Panc1 (cell line): Measurements from ENCODE around the gene TMEM120B. TPM values are rescaled to one million over a fixed set of nuclear protein-coding genes. Genes with fewer than 3 reads are reported as not detected.

Source experiments
- ATAC-seq: fragments of 200-7000 bp; cut with Tn5 transposase; 2 replicates; pipeline ENCODE4 v1.9.1; 2020; ENCODE audit warnings: mild to moderate bottlenecking, moderate library complexity
- BruUV-seq: library from RNA; stranded (reverse); fragments of 400-500 nt; replicated peaks from 2 replicates; lab custom pipeline; 2021; lab: Mats Ljungman, UMichigan
- CTCF ChIA-PET: fragments of 300-600 bp; sonication (Branson Sonifier 250); formaldehyde crosslinking; loops from one replicate; lab custom pipeline; 2022; ENCODE audit warnings: antibody characterized with exemption; lab: Charles Lee
- POLR2A ChIA-PET: fragments of 300-600 bp; sonication (Branson Sonifier 250); formaldehyde crosslinking; loops from one replicate; lab custom pipeline; 2022; ENCODE audit warnings: antibody characterized with exemption; lab: Charles Lee
- DNase-seq: peaks from one replicate; pipeline ENCODE4 v3.0.0-alpha.2; 2010; ENCODE audit warnings: low read depth, low spot score
- H3K27ac ChIP-seq: 2 replicates; pipeline ENCODE4 v1.5.1; 2011; ENCODE audit warnings: mild to moderate bottlenecking, low read length, inconsistent platforms
- H3K27me3 ChIP-seq: fragments of 200-500 bp; sonication (Bioruptor generic); 2 replicates; pipeline ENCODE4 v1.6.0; 2014; ENCODE audit warnings: low read length, inconsistent platforms; ENCODE audit not compliant: control insufficient read depth, insufficient read depth
- H3K36me3 ChIP-seq: fragments of 200-500 bp; sonication (Bioruptor generic); 2 replicates; pipeline ENCODE4 v1.5.1; 2014; ENCODE audit warnings: inconsistent platforms, mild to moderate bottlenecking, low read length, moderate library complexity; ENCODE audit not compliant: control insufficient read depth, insufficient read depth
- H3K4me1 ChIP-seq: 2 replicates; pipeline ENCODE4 v1.5.1; 2011; ENCODE audit warnings: inconsistent platforms, mild to moderate bottlenecking, low read length, moderate library complexity; ENCODE audit not compliant: control insufficient read depth, insufficient read depth
- H3K4me3 ChIP-seq, 2 experiments: 2 replicates each; pipeline ENCODE4 v1.5.1; 2011 to 2012; ENCODE audit warnings: low read depth in 2 of 2, low read length in 2 of 2, mild to moderate bottlenecking in 2 of 2, inconsistent platforms in 1 of 2, moderate library complexity in 1 of 2
- H3K9me3 ChIP-seq: fragments of 200-500 bp; sonication (Bioruptor generic); 2 replicates; pipeline ENCODE4 v1.5.1; 2014; ENCODE audit warnings: low read depth, mild to moderate bottlenecking, inconsistent platforms, low read length, moderate library complexity; ENCODE audit not compliant: control insufficient read depth, insufficient read depth
- POLR2AphosphoS5 ChIP-seq: IDR thresholded peaks from 2 replicates; pipeline ENCODE4 v1.6.1; 2012; ENCODE audit warnings: mild to moderate bottlenecking, low read depth, low read length, moderate library complexity
- REST ChIP-seq, 2 experiments: IDR thresholded peaks; 2 replicates each; pipeline ENCODE4 v1.6.1; 2011 to 2012; ENCODE audit warnings: low read depth in 2 of 2, control low read depth in 1 of 2, low read length in 1 of 2, mild to moderate bottlenecking in 1 of 2, moderate library complexity in 1 of 2; ENCODE audit not compliant: insufficient read depth in 1 of 2
- SIN3A ChIP-seq: IDR thresholded peaks from 2 replicates; pipeline ENCODE4 v1.6.1; 2012; ENCODE audit warnings: low read depth, mild to moderate bottlenecking, low read length, moderate library complexity, borderline replicate concordance; ENCODE audit not compliant: insufficient read depth
- TCF7L2 ChIP-seq: IDR thresholded peaks from 2 replicates; pipeline ENCODE4 v1.6.1; 2011; ENCODE audit warnings: mild to moderate bottlenecking, low read depth, low read length, inconsistent platforms
- in situ Hi-C: cut with HindIII; loops from 2 replicates; pipeline ENCODE4 v1.10.0; 2016; ENCODE audit warnings: low sequenced_read_pairs, low pct_unique_long_range_greater_than_20kb
- intact Hi-C: fragments of 100-400 bp; cut with micrococcal nuclease; formaldehyde crosslinking; loops from one replicate; pipeline ENCODE4 v1.10.0; 2022; ENCODE audit not compliant: unreplicated experiment
- total RNA-seq: library from RNA; stranded (reverse); gene quantifications from one replicate; pipeline ENCODE4 v1.2.1, GENCODE V29; 2021; ENCODE audit not compliant: unreplicated experiment
- TF ChIP-seq, protein P1 (sequence below): fragments of 450-650 bp; IDR thresholded peaks from 2 replicates; pipeline ENCODE4 v1.5.1; 2017; ENCODE audit warnings: mild to moderate bottlenecking

TMEM120B gene
- total RNA-seq, 1 experiment from 2014 or later: 22.3 TPM

GRCh38 chr12:121676190-121676589, 36.4 kb upstream of the TMEM120B start:
- CTCF ChIA-PET: no interaction called here

GRCh38 chr12:121678305-121678704, 34.2 kb upstream of the TMEM120B start:
- in situ Hi-C loops: no loop called here
- DNase-seq (no peak), ATAC-seq (no peak)
- ChIA-PET POLR2A (interaction anchor here (0.6 kb wide), 1 partner anchor 148 kb away, joined by 5 read pairs; no protein-coding TSS in a partner anchor), CTCF (no interaction called here)
- Histone ChIP-seq H3K27me3 (no peaks in the 10 kb centered on the region), H3K27ac (no peak overlapping the region; the same call in 1 of the 2 replicates), H3K9me3 (no peaks in the 10 kb centered on the region), H3K4me3 (no peak overlapping the region), H3K36me3 (no peaks in the 10 kb centered on the region), H3K4me1 (peaks cover 2% of the 10 kb centered on the region; the same call in 1 of the 2 replicates)
- intact Hi-C loops: no loop called here
- TF ChIP-seq REST (IDR thresholded peaks at IDR 0.05; ENCODE audit: insufficient read depth in 1 of 2, low read depth in 2 of 2, low read length in 1 of 2) (no peak), POLR2AphosphoS5 (no peak), SIN3A (no peak), TCF7L2 (no peak)
- TF ChIP-seq, protein P1, sequence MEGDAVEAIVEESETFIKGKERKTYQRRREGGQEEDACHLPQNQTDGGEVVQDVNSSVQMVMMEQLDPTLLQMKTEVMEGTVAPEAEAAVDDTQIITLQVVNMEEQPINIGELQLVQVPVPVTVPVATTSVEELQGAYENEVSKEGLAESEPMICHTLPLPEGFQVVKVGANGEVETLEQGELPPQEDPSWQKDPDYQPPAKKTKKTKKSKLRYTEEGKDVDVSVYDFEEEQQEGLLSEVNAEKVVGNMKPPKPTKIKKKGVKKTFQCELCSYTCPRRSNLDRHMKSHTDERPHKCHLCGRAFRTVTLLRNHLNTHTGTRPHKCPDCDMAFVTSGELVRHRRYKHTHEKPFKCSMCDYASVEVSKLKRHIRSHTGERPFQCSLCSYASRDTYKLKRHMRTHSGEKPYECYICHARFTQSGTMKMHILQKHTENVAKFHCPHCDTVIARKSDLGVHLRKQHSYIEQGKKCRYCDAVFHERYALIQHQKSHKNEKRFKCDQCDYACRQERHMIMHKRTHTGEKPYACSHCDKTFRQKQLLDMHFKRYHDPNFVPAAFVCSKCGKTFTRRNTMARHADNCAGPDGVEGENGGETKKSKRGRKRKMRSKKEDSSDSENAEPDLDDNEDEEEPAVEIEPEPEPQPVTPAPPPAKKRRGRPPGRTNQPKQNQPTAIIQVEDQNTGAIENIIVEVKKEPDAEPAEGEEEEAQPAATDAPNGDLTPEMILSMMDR: no peak
- BruUV-seq: no TSS peak

More at GRCh38 chr12:121676190-121676589, 36.4 kb upstream of the TMEM120B start:
- in situ Hi-C loops (no loop called here), intact Hi-C loops (no loop called here)
- POLR2A ChIA-PET: no interaction called here
- no TSS peak for BruUV-seq
- DNase-seq: no peak
- Histone ChIP-seq H3K9me3 (no peaks in the 10 kb centered on the region), H3K36me3 (no peaks in the 10 kb centered on the region), H3K27me3 (no peaks in the 10 kb centered on the region), H3K27ac (no peak overlapping the region), H3K4me3 (no peak overlapping the region), H3K4me1 (peaks cover 12% of the 10 kb centered on the region)
- ATAC-seq: no peak
- TF ChIP-seq REST (IDR thresholded peaks at IDR 0.05; ENCODE audit: insufficient read depth in 1 of 2, low read depth in 2 of 2, low read length in 1 of 2) (no peak), SIN3A (no peak), POLR2AphosphoS5 (no peak)
